HEK293 (cell line): ENCODE results near the gene DNMT3A.
"Not testable (repeated sequence)": the region's sequence is repeated elsewhere in the genome, so short reads cannot be mapped to it uniquely, and the experiment has no call there.

ENCODE experiments used
- ZNF121 ChIP-seq: fragments of 450-650 bp; formaldehyde crosslinking; IDR thresholded peaks from 2 replicates; pipeline ENCODE4 v1.5.1; 2016; ENCODE audit warnings: missing biosample characterization, missing genetic modification characterization
- ZNF174 ChIP-seq: fragments of 450-650 bp; formaldehyde crosslinking; IDR thresholded peaks from 2 replicates; pipeline ENCODE4 v1.5.0; 2017; ENCODE audit warnings: missing biosample characterization, mild to moderate bottlenecking, missing genetic modification characterization
- ZNF24 ChIP-seq: fragments of 450-650 bp; formaldehyde crosslinking; IDR thresholded peaks from 2 replicates; pipeline ENCODE4 v1.5.1; 2016; ENCODE audit warnings: missing biosample characterization, missing genetic modification characterization
- ZNF596 ChIP-seq: fragments of 450-650 bp; IDR thresholded peaks from 2 replicates; pipeline ENCODE4 v1.5.0; 2018; ENCODE audit warnings: missing biosample characterization, mild to moderate bottlenecking, missing genetic modification characterization, moderate library complexity
- TF ChIP-seq, protein P1 (sequence below): fragments of 450-650 bp; formaldehyde crosslinking; IDR thresholded peaks from 2 replicates; pipeline ENCODE4 v1.5.1; 2016; ENCODE audit warnings: missing biosample characterization, missing genetic modification characterization
- TF ChIP-seq, protein P2 (sequence below): fragments of 450-650 bp; formaldehyde crosslinking; IDR thresholded peaks from 2 replicates; pipeline ENCODE4 v1.5.1; 2016; ENCODE audit warnings: missing biosample characterization, missing genetic modification characterization

DNA sequence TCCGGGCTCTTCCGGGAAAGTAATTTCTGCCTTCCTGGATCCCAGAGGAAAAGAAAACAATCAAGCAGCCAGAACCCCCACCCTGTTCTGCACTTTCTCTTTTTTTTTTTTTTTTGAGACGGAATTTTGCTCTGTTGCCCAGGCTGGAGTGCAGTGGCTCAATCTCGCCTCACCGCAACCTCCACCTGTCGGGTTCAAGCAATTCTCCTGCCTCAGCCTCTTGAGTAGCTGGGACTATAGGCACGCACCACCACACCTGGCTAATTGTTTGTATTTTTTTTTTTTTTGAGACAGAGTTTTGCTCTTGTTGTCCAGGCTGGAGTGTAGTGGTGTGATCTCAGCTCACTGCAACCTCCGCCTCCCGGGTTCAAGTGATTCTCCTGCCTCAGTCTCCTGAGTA, 69.0 kb downstream of the DNMT3A start:
- TF ChIP-seq, protein P1, sequence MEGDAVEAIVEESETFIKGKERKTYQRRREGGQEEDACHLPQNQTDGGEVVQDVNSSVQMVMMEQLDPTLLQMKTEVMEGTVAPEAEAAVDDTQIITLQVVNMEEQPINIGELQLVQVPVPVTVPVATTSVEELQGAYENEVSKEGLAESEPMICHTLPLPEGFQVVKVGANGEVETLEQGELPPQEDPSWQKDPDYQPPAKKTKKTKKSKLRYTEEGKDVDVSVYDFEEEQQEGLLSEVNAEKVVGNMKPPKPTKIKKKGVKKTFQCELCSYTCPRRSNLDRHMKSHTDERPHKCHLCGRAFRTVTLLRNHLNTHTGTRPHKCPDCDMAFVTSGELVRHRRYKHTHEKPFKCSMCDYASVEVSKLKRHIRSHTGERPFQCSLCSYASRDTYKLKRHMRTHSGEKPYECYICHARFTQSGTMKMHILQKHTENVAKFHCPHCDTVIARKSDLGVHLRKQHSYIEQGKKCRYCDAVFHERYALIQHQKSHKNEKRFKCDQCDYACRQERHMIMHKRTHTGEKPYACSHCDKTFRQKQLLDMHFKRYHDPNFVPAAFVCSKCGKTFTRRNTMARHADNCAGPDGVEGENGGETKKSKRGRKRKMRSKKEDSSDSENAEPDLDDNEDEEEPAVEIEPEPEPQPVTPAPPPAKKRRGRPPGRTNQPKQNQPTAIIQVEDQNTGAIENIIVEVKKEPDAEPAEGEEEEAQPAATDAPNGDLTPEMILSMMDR (tag by site-specific recombination): not testable (repeated sequence)
- not testable (repeated sequence) for TF ChIP-seq ZNF121, ZNF24, ZNF596, ZNF174 (tag by site-specific recombination)
- TF ChIP-seq, protein P2, sequence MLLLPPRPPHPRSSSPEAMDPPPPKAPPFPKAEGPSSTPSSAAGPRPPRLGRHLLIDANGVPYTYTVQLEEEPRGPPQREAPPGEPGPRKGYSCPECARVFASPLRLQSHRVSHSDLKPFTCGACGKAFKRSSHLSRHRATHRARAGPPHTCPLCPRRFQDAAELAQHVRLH (tag by site-specific recombination): not testable (repeated sequence)
